Caco-2 (cell line): ENCODE data around the gene HTRA2. TPM values are rescaled to one million over a fixed set of nuclear protein-coding genes. Genes with fewer than 3 reads are reported as not detected.
A peak's percentile ranks its signal among the peaks of the same experiment; 100 is the strongest.

Experiments used
- BruUV-seq: library from RNA; stranded (reverse); fragments of 400-500 nt; replicated peaks from 2 replicates; lab custom pipeline; 2021; lab: Mats Ljungman, UMichigan
- CTCF ChIA-PET: fragments of 300-600 bp; sonication (Branson Sonifier 250); formaldehyde crosslinking; loops from one replicate; lab custom pipeline; 2022; ENCODE audit warnings: antibody characterized with exemption; lab: Charles Lee
- POLR2A ChIA-PET: fragments of 300-600 bp; sonication (Branson Sonifier 250); formaldehyde crosslinking; loops from one replicate; lab custom pipeline; 2022; ENCODE audit warnings: antibody characterized with exemption; lab: Charles Lee
- DNase-seq, 2 experiments: peaks; one replicate each; pipeline versions ENCODE4 v3.0.0 to v3.0.0-alpha.2; 2020 to 2022
- H3K27me3 ChIP-seq: replicated peaks from 2 replicates; pipeline ENCODE4 v1.6.0; 2011; ENCODE audit warnings: low read length; ENCODE audit not compliant: control insufficient read depth, insufficient read depth
- H3K36me3 ChIP-seq: 2 replicates; pipeline ENCODE4 v1.5.1; 2011; ENCODE audit warnings: low read length; ENCODE audit not compliant: control insufficient read depth, insufficient read depth
- H3K4me1 ChIP-seq: fragments of 250-450 bp; sonication (Bioruptor Pico); 2 replicates; pipeline ENCODE4 v1.5.1; 2020; ENCODE audit warnings: mild to moderate bottlenecking
- H3K4me3 ChIP-seq: 2 replicates; pipeline ENCODE4 v1.5.1; 2011; ENCODE audit warnings: low read depth, mild to moderate bottlenecking, control low read depth, low read length
- H3K9me3 ChIP-seq: fragments of 250-450 bp; sonication (Bioruptor Pico); 2 replicates; pipeline ENCODE4 v1.5.1; 2020; ENCODE audit warnings: mild to moderate bottlenecking, moderate library complexity
- H3K27ac Mint-ChIP-seq: one replicate; pipeline ENCODE4 v1.8.0; 2022; ENCODE audit warnings: mixed read lengths; ENCODE audit not compliant: unreplicated experiment
- H3K27me3 Mint-ChIP-seq: one replicate; pipeline ENCODE4 v1.8.0; 2022; ENCODE audit warnings: mixed read lengths; ENCODE audit not compliant: insufficient read depth, unreplicated experiment
- H3K36me3 Mint-ChIP-seq: one replicate; pipeline ENCODE4 v1.8.0; 2022; ENCODE audit warnings: mild to moderate bottlenecking, mixed read lengths; ENCODE audit not compliant: insufficient read depth, unreplicated experiment
- H3K4me1 Mint-ChIP-seq: one replicate; pipeline ENCODE4 v1.8.0; 2022; ENCODE audit warnings: low read depth, mixed read lengths; ENCODE audit not compliant: unreplicated experiment
- H3K4me3 Mint-ChIP-seq: one replicate; pipeline ENCODE4 v1.8.0; 2022; ENCODE audit warnings: mild to moderate bottlenecking, moderate library complexity, mixed read lengths; ENCODE audit not compliant: unreplicated experiment
- H3K9me3 Mint-ChIP-seq: one replicate; pipeline ENCODE4 v1.8.0; 2022; ENCODE audit warnings: mixed read lengths; ENCODE audit not compliant: unreplicated experiment
- CTCF ChIP-seq, 2 experiments: fragments of 200-600 bp in 1 of 2; IDR thresholded peaks; 1 replicate in 1 of 2; 2 replicates in 1 of 2; pipeline versions ENCODE4 v1.5.1 to v1.8.0; 2011 to 2022; ENCODE audit warnings: antibody characterized with exemption in 1 of 2, control low read depth in 1 of 2, inconsistent platforms in 1 of 2, low read depth in 1 of 2, low read length in 1 of 2, mild to moderate bottlenecking in 1 of 2, moderate library complexity in 1 of 2; ENCODE audit not compliant: insufficient read depth in 1 of 2, severe bottlenecking in 1 of 2, unreplicated experiment in 1 of 2
- intact Hi-C: fragments of 100-400 bp; cut with micrococcal nuclease; formaldehyde crosslinking; loops from one replicate; pipeline ENCODE4 v1.10.0; 2022; ENCODE audit not compliant: unreplicated experiment
- total RNA-seq: library from RNA; stranded (reverse); gene quantifications from 2 replicates; pipeline ENCODE4 v1.2.3, GENCODE V29; 2022

Gene HTRA2
- total RNA-seq, 1 experiment from 2014 or later: 27.3 TPM

DNA sequence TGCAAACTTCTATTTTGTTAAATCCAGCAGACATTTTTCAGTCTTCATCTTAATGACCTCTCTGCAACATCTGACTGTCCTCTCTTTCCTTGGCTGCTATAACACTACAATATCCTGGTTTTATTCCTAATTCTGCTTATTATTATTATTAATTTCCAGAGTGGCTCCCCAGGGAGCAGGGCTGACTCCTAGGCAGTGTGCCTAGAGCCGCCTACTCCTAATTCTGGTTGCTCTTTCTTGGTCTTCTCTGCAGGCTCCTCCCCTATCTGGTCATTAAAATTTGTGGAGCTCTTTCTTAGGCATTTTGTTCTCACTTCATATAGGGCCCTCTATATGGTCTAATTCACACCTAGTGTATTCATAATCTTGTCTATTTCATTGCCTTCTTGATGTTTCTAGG, 13.2 kb downstream of the HTRA2 start:
- H3K4me1 Mint-ChIP-seq: no peaks in the 10 kb centered on the region
- H3K4me3 ChIP-seq: no peak overlapping the region
- H3K36me3 ChIP-seq: no peaks in the 10 kb centered on the region
- intact Hi-C loops: no loop called here
- no peak for TF ChIP-seq CTCF (IDR thresholded peaks at IDR 0.05; ENCODE audit: insufficient read depth in 1 of 2, low read depth in 1 of 2, low read length in 1 of 2, severe bottlenecking in 1 of 2, unreplicated experiment in 1 of 2)
- H3K36me3 Mint-ChIP-seq: no peaks in the 10 kb centered on the region
- H3K9me3 Mint-ChIP-seq: no peaks in the 10 kb centered on the region
- H3K4me1 ChIP-seq: peaks cover 3% of the 10 kb centered on the region
- no peaks in the 10 kb centered on the region for H3K27me3 ChIP-seq
- no peak overlapping the region for H3K27ac Mint-ChIP-seq
- no peak for DNase-seq
- no TSS peak for BruUV-seq
- ChIA-PET POLR2A (no interaction called here), CTCF (no interaction called here)
- no peak overlapping the region for H3K4me3 Mint-ChIP-seq
- no peaks in the 10 kb centered on the region for H3K27me3 Mint-ChIP-seq
- no peaks in the 10 kb centered on the region for H3K9me3 ChIP-seq

- peaks cover 6% of the 10 kb centered on the region for H3K36me3 Mint-ChIP-seq
- intact Hi-C loops: loop anchor here (1.0 kb wide), 1 partner anchor 37 kb away; the partner anchor contains the start of gene PCGF1
- peaks cover 3% of the 10 kb centered on the region for H3K4me1 Mint-ChIP-seq
- Histone ChIP-seq H3K9me3 (no peaks in the 10 kb centered on the region), H3K27me3 (no peaks in the 10 kb centered on the region), H3K4me3 (no peak overlapping the region), H3K36me3 (no peaks in the 10 kb centered on the region), H3K4me1 (peaks cover 7% of the 10 kb centered on the region)
- no TSS peak for BruUV-seq
- no peak overlapping the region for H3K27ac Mint-ChIP-seq
- no peaks in the 10 kb centered on the region for H3K9me3 Mint-ChIP-seq
- CTCF ChIA-PET: interaction anchor here (1.2 kb wide), 1 partner anchor 15 kb away, joined by 3 read pairs; the partner anchor contains the start of genes AUP1 and HTRA2
- peak; percentile 29 to 47 for TF ChIP-seq CTCF (IDR thresholded peaks at IDR 0.05; ENCODE audit: insufficient read depth in 1 of 2, low read depth in 1 of 2, low read length in 1 of 2, severe bottlenecking in 1 of 2, unreplicated experiment in 1 of 2)
- POLR2A ChIA-PET: no interaction called here
- peak in 1 of 2 experiments; percentile 44 for DNase-seq
- H3K27me3 Mint-ChIP-seq: no peaks in the 10 kb centered on the region
- no peak overlapping the region for H3K4me3 Mint-ChIP-seq
Observed at GRCh38 chr2:74544634-74545033, 14.9 kb downstream of the HTRA2 start.

DNA sequence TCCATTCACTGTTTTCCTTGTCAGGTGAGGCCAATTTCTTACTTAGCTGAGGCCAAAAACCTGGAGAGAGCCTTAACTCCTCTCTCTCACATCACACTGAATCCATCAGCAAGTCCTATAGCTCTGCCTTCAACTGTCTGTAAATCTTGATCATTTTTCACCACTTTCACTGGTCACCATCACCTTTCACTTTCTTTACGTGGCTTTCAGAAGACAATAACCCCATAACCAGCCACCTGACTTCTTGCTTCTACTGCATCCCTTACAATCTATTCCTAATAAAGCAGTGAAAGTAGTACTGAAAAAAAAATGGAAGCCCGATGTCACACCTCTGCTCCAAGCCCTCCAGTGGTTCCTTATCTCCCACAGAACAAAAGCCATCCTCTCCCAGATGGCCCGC, 16.3 kb downstream of the HTRA2 start:
- POLR2A ChIA-PET: no interaction called here
- TF ChIP-seq CTCF (IDR thresholded peaks at IDR 0.05; ENCODE audit: insufficient read depth in 1 of 2, low read depth in 1 of 2, low read length in 1 of 2, severe bottlenecking in 1 of 2, unreplicated experiment in 1 of 2): no peak
- intact Hi-C loops: no loop called here

More for the DNA sequence above, 16.3 kb downstream of the HTRA2 start:
- H3K9me3 Mint-ChIP-seq: no peaks in the 10 kb centered on the region
- H3K27me3 Mint-ChIP-seq: no peaks in the 10 kb centered on the region
- peaks cover 8% of the 10 kb centered on the region for H3K36me3 Mint-ChIP-seq
- no peak for DNase-seq
- no TSS peak for BruUV-seq
- H3K9me3 ChIP-seq: no peaks in the 10 kb centered on the region
- no peak overlapping the region for H3K27ac Mint-ChIP-seq
- no peak overlapping the region for H3K4me3 ChIP-seq
- no peaks in the 10 kb centered on the region for H3K27me3 ChIP-seq
- H3K4me1 Mint-ChIP-seq: peaks cover 6% of the 10 kb centered on the region
- CTCF ChIA-PET: no interaction called here
- H3K4me1 ChIP-seq: peaks cover 17% of the 10 kb centered on the region
- H3K4me3 Mint-ChIP-seq: no peak overlapping the region
- no peaks in the 10 kb centered on the region for H3K36me3 ChIP-seq
